GM19025 (cell line): ENCODE data around the gene PCTP.

Experiments
- ATAC-seq: cut with Tn5 transposase; IDR thresholded peaks from one replicate; pipeline ENCODE4 v1.9.1; 2021; ENCODE audit warnings: mild to moderate bottlenecking, low read depth, moderate library complexity; ENCODE audit not compliant: unreplicated experiment

PCTP gene

GRCh38 chr17:55750750-55751657, at the start of gene PCTP:
PCTP (plus strand) TSS chr17:55751051; CDS start chr17:55751104, 53 bp downstream.
- ATAC-seq: peak; percentile 100

- ATAC-seq: no peak
These were observed 48.7 kb upstream of the PCTP start for GRCh38 chr17:55702150-55702549.

- ATAC-seq: no peak
These were observed 46.5 kb upstream of the PCTP start for GRCh38 chr17:55704401-55704800.

GRCh38 chr17:55705847-55706246, 45.0 kb upstream of the PCTP start:
- no peak for ATAC-seq

- ATAC-seq: no peak
These were observed 43.8 kb upstream of the PCTP start for GRCh38 chr17:55706808-55707773.

GRCh38 chr17:55708175-55708974, 42.5 kb upstream of the PCTP start:
- ATAC-seq: no peak

GRCh38 chr17:55709440-55709839, 41.4 kb upstream of the PCTP start:
- ATAC-seq: no peak

- ATAC-seq: no peak
These were observed 40.9 kb upstream of the PCTP start for GRCh38 chr17:55709984-55710383.

GRCh38 chr17:55710410-55710809, 40.4 kb upstream of the PCTP start:
- no peak for ATAC-seq

GRCh38 chr17:55710829-55711496, 39.9 kb upstream of the PCTP start:
- no peak for ATAC-seq

- no peak for ATAC-seq
These were observed 33.4 kb upstream of the PCTP start for GRCh38 chr17:55717432-55717831.

- no peak for ATAC-seq
These were observed 32.7 kb upstream of the PCTP start for GRCh38 chr17:55717898-55718735.

GRCh38 chr17:55720919-55721836, 29.7 kb upstream of the PCTP start:
- no peak for ATAC-seq

- no peak for ATAC-seq
These were observed 28.7 kb upstream of the PCTP start for GRCh38 chr17:55722016-55722736.

- no peak for ATAC-seq
These were observed 27.9 kb upstream of the PCTP start, which contains the start of gene TMEM100 for GRCh38 chr17:55722742-55723487. TMEM100 (minus strand) TSS chr17:55722864; CDS start chr17:55721070, 1,794 bp downstream.

GRCh38 chr17:55723488-55723848, 27.4 kb upstream of the PCTP start:
- no peak for ATAC-seq
